Endothelial cell of umbilical vein (primary cell): ENCODE data around the gene SHISA7. TPM values are rescaled to one million over a fixed set of nuclear protein-coding genes. Genes with fewer than 3 reads are reported as not detected.

Experiments
- BruUV-seq: library from RNA; stranded (reverse); fragments of 400-500 nt; replicated peaks from 2 replicates; lab custom pipeline; 2021; lab: Mats Ljungman, UMichigan
- CTCF ChIA-PET: fragments of 300-600, 350-600 bp; sonication (Branson Sonifier 250); formaldehyde crosslinking; loops from one replicate; lab custom pipeline; 2021; ENCODE audit warnings: antibody characterized with exemption, inconsistent platforms; lab: Charles Lee
- POLR2A ChIA-PET: fragments of 300-600, 350-600 bp; sonication (Branson Sonifier 250); formaldehyde crosslinking; loops from one replicate; lab custom pipeline; 2021; ENCODE audit warnings: antibody characterized with exemption, inconsistent platforms; lab: Charles Lee
- DNase-seq: peaks from one replicate; pipeline ENCODE4 v3.0.0-alpha.2; 2011; ENCODE audit warnings: low read depth, low spot score
- FAIRE-seq: peaks from 2 replicates; lab custom pipeline; 2011; peaks lifted over from hg19 to GRCh38; lab: Jason Lieb, UNC
- H2AFZ ChIP-seq: 2 replicates; pipeline ENCODE4 v1.6.0; 2012; ENCODE audit warnings: low read depth, low read length, control low read depth, inconsistent platforms
- H3K27ac ChIP-seq: 2 replicates; pipeline ENCODE4 v1.5.1; 2011; ENCODE audit warnings: low read depth, mild to moderate bottlenecking, control low read depth, low read length, moderate library complexity; ENCODE audit not compliant: insufficient read depth
- H3K27me3 ChIP-seq, 2 experiments: 2 replicates each; pipeline versions ENCODE4 v1.6.0 to v1.6.1; 2011; ENCODE audit warnings: low read length in 2 of 2, mixed read lengths in 1 of 2; ENCODE audit not compliant: control insufficient read depth in 2 of 2, insufficient read depth in 2 of 2
- H3K36me3 ChIP-seq, 2 experiments: 2 replicates in 1 of 2; 3 replicates in 1 of 2; pipeline ENCODE4 v1.5.1; 2011; ENCODE audit warnings: low read length in 2 of 2, mild to moderate bottlenecking in 1 of 2, moderate library complexity in 1 of 2; ENCODE audit not compliant: control insufficient read depth in 2 of 2, insufficient read depth in 2 of 2; ENCODE audit errors: extremely low read depth in 1 of 2
- H3K4me1 ChIP-seq: 3 replicates; pipeline ENCODE4 v1.5.1; 2011; ENCODE audit warnings: mild to moderate bottlenecking, low read length; ENCODE audit not compliant: control insufficient read depth, insufficient read depth; ENCODE audit errors: extremely low read depth
- H3K4me2 ChIP-seq: 2 replicates; pipeline ENCODE4 v1.6.1; 2011; ENCODE audit warnings: low read length, control low read depth, mixed read lengths; ENCODE audit not compliant: insufficient read depth
- H3K4me3 ChIP-seq, 3 experiments: fragments of 200-600 bp in 1 of 3; sonication (generic), shearing (Covaris generic) in 1 of 3; replicated peaks in 1 of 3; 2 replicates each; pipeline ENCODE4 v1.5.1; 2011 to 2016; ENCODE audit warnings: control low read depth in 3 of 3, low read length in 3 of 3, mild to moderate bottlenecking in 2 of 3, inconsistent platforms in 1 of 3, low read depth in 1 of 3, moderate library complexity in 1 of 3; ENCODE audit not compliant: insufficient read depth in 1 of 3
- H3K79me2 ChIP-seq: 2 replicates; pipeline ENCODE4 v1.6.0; 2012; ENCODE audit warnings: low read length, inconsistent platforms; ENCODE audit not compliant: control insufficient read depth, insufficient read depth
- H3K9ac ChIP-seq: replicated peaks from 2 replicates; pipeline ENCODE3; 2011; ENCODE audit warnings: low read length, control low read depth; ENCODE audit not compliant: insufficient read depth; ENCODE audit errors: extremely low read depth
- H3K9me1 ChIP-seq: replicated peaks from 3 replicates; pipeline ENCODE4 v1.6.0; 2011; ENCODE audit warnings: mild to moderate bottlenecking, low read length; ENCODE audit not compliant: control insufficient read depth, insufficient read depth; ENCODE audit errors: extremely low read depth
- H3K9me3 ChIP-seq: replicated peaks from 2 replicates; pipeline ENCODE4 v1.5.1; 2012; ENCODE audit warnings: low read length, inconsistent platforms; ENCODE audit not compliant: control insufficient read depth, insufficient read depth
- H4K20me1 ChIP-seq: replicated peaks from 2 replicates; pipeline ENCODE3; 2011; ENCODE audit warnings: mild to moderate bottlenecking, low read length; ENCODE audit not compliant: control insufficient read depth, insufficient read depth; ENCODE audit errors: extremely low read depth
- EZH2 ChIP-seq: IDR thresholded peaks from 2 replicates; pipeline ENCODE4 v1.6.1; 2012; ENCODE audit warnings: borderline replicate concordance, low read depth, mild to moderate bottlenecking, moderate library complexity, low read length, inconsistent platforms; ENCODE audit not compliant: severe bottlenecking
- FOS ChIP-seq: IDR thresholded peaks from 2 replicates; pipeline ENCODE4 v1.6.1; 2011; ENCODE audit warnings: mild to moderate bottlenecking, low read length, moderate library complexity, borderline replicate concordance; ENCODE audit not compliant: insufficient read depth
- GATA2 ChIP-seq: IDR thresholded peaks from 2 replicates; pipeline ENCODE4 v1.7.0; 2011; ENCODE audit warnings: low read depth, mild to moderate bottlenecking, moderate library complexity, mixed read lengths, low read length; ENCODE audit not compliant: insufficient read length, insufficient read depth
- JUN ChIP-seq: IDR thresholded peaks from 2 replicates; pipeline ENCODE4 v1.6.1; 2011; ENCODE audit warnings: borderline replicate concordance, low read depth; ENCODE audit not compliant: insufficient read length, insufficient read depth
- MYC ChIP-seq: IDR thresholded peaks from one replicate; pipeline ENCODE4 v1.6.1; 2011; ENCODE audit warnings: mild to moderate bottlenecking, low read depth, low read length
- POLR2A ChIP-seq: IDR thresholded peaks from 2 replicates; pipeline ENCODE4 v1.6.1; 2012; ENCODE audit warnings: low read depth, mild to moderate bottlenecking, control low read depth, low read length
- POLR2AphosphoS5 ChIP-seq: IDR thresholded peaks from 2 replicates; pipeline ENCODE4 v1.6.1; 2012; ENCODE audit warnings: low read depth, mild to moderate bottlenecking, control low read depth, low read length, moderate library complexity; ENCODE audit not compliant: insufficient read depth
- dilution Hi-C: fragments of 300-500 bp; cut with MboI; formaldehyde crosslinking; loops from one replicate; pipeline ENCODE4 v1.15.0; 2019; ENCODE audit warnings: low sequenced_read_pairs; ENCODE audit not compliant: extremely low pct_ligation_motif_present
- intact Hi-C: fragments of 100-400 bp; cut with micrococcal nuclease; formaldehyde crosslinking; loops from one replicate; pipeline ENCODE4 v1.10.0; 2022
- polyA plus RNA-seq, 4 experiments: library from polyadenylated mRNA; depleted of rRNA in 3 of 4; stranded (reverse) in 3 of 4; unstranded in 1 of 4; fragments of >200 nt; gene quantifications; 2 replicates each; pipeline versions ENCODE4 v1.2.1 to v1.2.3, GENCODE V29; 2011 to 2012; ENCODE audit warnings: missing spikeins in 1 of 4
- total RNA-seq: library from RNA; stranded (reverse); gene quantifications from 2 replicates; pipeline ENCODE4 v1.2.3, GENCODE V29; 2021
- TF ChIP-seq, protein P1 (sequence below): IDR thresholded peaks from 2 replicates; pipeline ENCODE4 v1.6.1; 2011; ENCODE audit not compliant: insufficient read depth, insufficient read length

SHISA7 gene
- total and polyA plus RNA-seq, 2 donors (not counting 3 experiments of a cell fraction or from before 2014, with no cell fraction given) = not detected

DNA sequence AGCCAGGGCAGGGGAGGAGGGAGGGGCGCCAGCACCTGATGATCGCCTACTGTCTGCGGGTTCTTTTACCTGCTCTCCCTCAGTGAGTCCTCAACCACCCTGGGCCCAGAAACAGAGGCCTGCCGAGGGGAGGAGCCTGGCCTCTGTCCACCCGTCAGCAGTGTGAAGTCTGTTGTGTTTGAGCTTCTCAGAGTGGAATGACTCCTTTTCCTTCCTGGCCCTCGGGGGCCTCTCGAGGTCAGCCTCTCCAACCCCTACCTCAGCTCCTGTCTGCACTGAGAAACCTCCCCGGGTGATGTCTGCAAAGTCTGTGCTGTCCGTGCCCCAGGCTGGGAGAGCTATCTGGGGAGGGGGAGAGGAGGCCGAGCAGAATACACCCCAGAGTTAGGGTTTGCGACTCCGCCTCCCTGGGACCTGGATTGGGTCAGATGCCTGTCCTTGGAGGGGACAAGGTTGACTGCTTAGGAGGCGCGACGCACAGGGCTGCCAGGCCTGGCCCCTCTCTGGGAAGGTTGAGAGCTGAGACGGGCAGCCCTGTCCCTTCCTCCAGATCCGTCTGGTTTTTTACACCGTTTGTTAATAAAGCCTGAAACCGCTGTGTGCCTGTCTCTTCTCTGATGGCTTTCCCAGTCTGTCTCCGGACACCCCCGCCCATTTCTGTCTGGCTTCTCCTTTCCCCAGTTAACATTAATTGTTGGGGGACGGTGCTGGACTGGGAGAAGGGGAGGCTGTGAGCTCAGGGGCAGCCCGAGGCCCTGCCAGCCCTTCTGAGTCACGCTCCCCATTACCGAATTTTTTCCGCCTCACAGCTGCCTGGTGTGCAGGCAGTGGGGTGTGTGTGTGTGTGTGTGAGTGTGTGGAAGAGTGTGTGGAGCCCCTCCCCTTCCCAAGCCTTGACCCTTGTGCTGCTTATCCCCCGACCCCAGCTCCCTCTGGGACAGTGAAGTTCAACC is 44.1 kb upstream of the SHISA7 start:
- intact Hi-C loops (loop anchor here (1.0 to 2.0 kb wide), 3 partner anchors 11 to 20 kb away; partner anchors contain the start of gene ZNF628), dilution Hi-C loops (no loop called here)
- peaks cover 34% of the 10 kb centered on the region for H3K4me1 ChIP-seq
- DNase-seq (peak; percentile 83), FAIRE-seq (peak; percentile 95)
- H2AFZ ChIP-seq = no peak overlapping the region
- H3K4me2 ChIP-seq = peak overlapping the region; percentile 55
- no peaks in the 10 kb centered on the region for H3K9me3 ChIP-seq
- peak overlapping the region; percentile 76 for H3K9ac ChIP-seq
- TSS peak; percentile 25 for BruUV-seq
- ChIA-PET POLR2A (interaction anchor here (0.5 to 2.2 kb wide), 4 partner anchors 11 to 112 kb away, joined by 3 to 13 read pairs (median 5); partner anchors contain the start of genes FIZ1, ISOC2 and ZNF628), CTCF (interaction anchor here (0.7 to 6.1 kb wide), 15 partner anchors 10 to 346 kb away, joined by 3 to 91 read pairs (median 4); partner anchors contain the start of genes ISOC2, U2AF2, ZNF524 and ZNF628)
- H3K9me1 ChIP-seq = no peaks in the 10 kb centered on the region
- TF ChIP-seq JUN (peak; percentile 53), POLR2A (peak; percentile 18), EZH2 (no peak), GATA2 (no peak), FOS (peak; percentile 60), POLR2AphosphoS5 (peak; percentile 52), MYC (no peak)
- TF ChIP-seq, protein P1, sequence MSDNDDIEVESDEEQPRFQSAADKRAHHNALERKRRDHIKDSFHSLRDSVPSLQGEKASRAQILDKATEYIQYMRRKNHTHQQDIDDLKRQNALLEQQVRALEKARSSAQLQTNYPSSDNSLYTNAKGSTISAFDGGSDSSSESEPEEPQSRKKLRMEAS = no peak
- peaks cover 0 to 3% of the 10 kb centered on the region in 2 experiments for H3K36me3 ChIP-seq
- peak overlapping the region; percentile 92 for H3K27ac ChIP-seq
- H3K27me3 ChIP-seq = no peaks in the 10 kb centered on the region
- H3K4me3 ChIP-seq = peak overlapping the region in 2 of 3 experiments; percentile 7 to 20
- H3K79me2 ChIP-seq = peaks cover 2% of the 10 kb centered on the region
- H4K20me1 ChIP-seq = no peaks in the 10 kb centered on the region
